Panc1 (cell line): ENCODE measurements around the gene UNC13C. TPM values are rescaled to one million over a fixed set of nuclear protein-coding genes. Genes with fewer than 3 reads are reported as not detected.

Experiments
- ATAC-seq: fragments of 200-7000 bp; cut with Tn5 transposase; 2 replicates; pipeline ENCODE4 v1.9.1; 2020; ENCODE audit warnings: mild to moderate bottlenecking, moderate library complexity
- BruUV-seq: library from RNA; stranded (reverse); fragments of 400-500 nt; replicated peaks from 2 replicates; lab custom pipeline; 2021; lab: Mats Ljungman, UMichigan
- CTCF ChIA-PET: fragments of 300-600 bp; sonication (Branson Sonifier 250); formaldehyde crosslinking; loops from one replicate; lab custom pipeline; 2022; ENCODE audit warnings: antibody characterized with exemption; lab: Charles Lee
- POLR2A ChIA-PET: fragments of 300-600 bp; sonication (Branson Sonifier 250); formaldehyde crosslinking; loops from one replicate; lab custom pipeline; 2022; ENCODE audit warnings: antibody characterized with exemption; lab: Charles Lee
- DNase-seq: peaks from one replicate; pipeline ENCODE4 v3.0.0-alpha.2; 2010; ENCODE audit warnings: low read depth, low spot score
- H3K27ac ChIP-seq: 2 replicates; pipeline ENCODE4 v1.5.1; 2011; ENCODE audit warnings: mild to moderate bottlenecking, low read length, inconsistent platforms
- H3K27me3 ChIP-seq: fragments of 200-500 bp; sonication (Bioruptor generic); 2 replicates; pipeline ENCODE4 v1.6.0; 2014; ENCODE audit warnings: low read length, inconsistent platforms; ENCODE audit not compliant: control insufficient read depth, insufficient read depth
- H3K36me3 ChIP-seq: fragments of 200-500 bp; sonication (Bioruptor generic); 2 replicates; pipeline ENCODE4 v1.5.1; 2014; ENCODE audit warnings: inconsistent platforms, mild to moderate bottlenecking, low read length, moderate library complexity; ENCODE audit not compliant: control insufficient read depth, insufficient read depth
- H3K4me1 ChIP-seq: 2 replicates; pipeline ENCODE4 v1.5.1; 2011; ENCODE audit warnings: inconsistent platforms, mild to moderate bottlenecking, low read length, moderate library complexity; ENCODE audit not compliant: control insufficient read depth, insufficient read depth
- H3K4me3 ChIP-seq, 2 experiments: 2 replicates each; pipeline ENCODE4 v1.5.1; 2011 to 2012; ENCODE audit warnings: low read depth in 2 of 2, low read length in 2 of 2, mild to moderate bottlenecking in 2 of 2, inconsistent platforms in 1 of 2, moderate library complexity in 1 of 2
- H3K9me3 ChIP-seq: fragments of 200-500 bp; sonication (Bioruptor generic); 2 replicates; pipeline ENCODE4 v1.5.1; 2014; ENCODE audit warnings: low read depth, mild to moderate bottlenecking, inconsistent platforms, low read length, moderate library complexity; ENCODE audit not compliant: control insufficient read depth, insufficient read depth
- CTCF ChIP-seq: fragments of 450-650 bp; IDR thresholded peaks from 2 replicates; pipeline ENCODE4 v1.5.1; 2017; ENCODE audit warnings: mild to moderate bottlenecking
- POLR2AphosphoS5 ChIP-seq: IDR thresholded peaks from 2 replicates; pipeline ENCODE4 v1.6.1; 2012; ENCODE audit warnings: mild to moderate bottlenecking, low read depth, low read length, moderate library complexity
- REST ChIP-seq, 2 experiments: IDR thresholded peaks; 2 replicates each; pipeline ENCODE4 v1.6.1; 2011 to 2012; ENCODE audit warnings: low read depth in 2 of 2, control low read depth in 1 of 2, low read length in 1 of 2, mild to moderate bottlenecking in 1 of 2, moderate library complexity in 1 of 2; ENCODE audit not compliant: insufficient read depth in 1 of 2
- SIN3A ChIP-seq: IDR thresholded peaks from 2 replicates; pipeline ENCODE4 v1.6.1; 2012; ENCODE audit warnings: low read depth, mild to moderate bottlenecking, low read length, moderate library complexity, borderline replicate concordance; ENCODE audit not compliant: insufficient read depth
- TCF7L2 ChIP-seq: IDR thresholded peaks from 2 replicates; pipeline ENCODE4 v1.6.1; 2011; ENCODE audit warnings: mild to moderate bottlenecking, low read depth, low read length, inconsistent platforms
- in situ Hi-C: cut with HindIII; loops from 2 replicates; pipeline ENCODE4 v1.10.0; 2016; ENCODE audit warnings: low sequenced_read_pairs, low pct_unique_long_range_greater_than_20kb
- intact Hi-C: fragments of 100-400 bp; cut with micrococcal nuclease; formaldehyde crosslinking; loops from one replicate; pipeline ENCODE4 v1.10.0; 2022; ENCODE audit not compliant: unreplicated experiment
- total RNA-seq: library from RNA; stranded (reverse); gene quantifications from one replicate; pipeline ENCODE4 v1.2.1, GENCODE V29; 2021; ENCODE audit not compliant: unreplicated experiment

Gene UNC13C
- total RNA-seq, 1 experiment from 2014 or later: not detected

- Histone ChIP-seq H3K27me3 (no peaks in the 10 kb centered on the region), H3K36me3 (no peaks in the 10 kb centered on the region), H3K4me1 (no peaks in the 10 kb centered on the region), H3K4me3 (no peak overlapping the region), H3K9me3 (no peaks in the 10 kb centered on the region), H3K27ac (no peak overlapping the region)
- DNase-seq (no peak), ATAC-seq (no peak)
- in situ Hi-C loops (no loop called here), intact Hi-C loops (no loop called here)
- BruUV-seq: no TSS peak
- CTCF ChIA-PET: no interaction called here
- TF ChIP-seq REST (IDR thresholded peaks at IDR 0.05; ENCODE audit: insufficient read depth in 1 of 2, low read depth in 2 of 2, low read length in 1 of 2) (no peak), SIN3A (no peak), TCF7L2 (no peak), POLR2AphosphoS5 (no peak), CTCF (no peak)
- POLR2A ChIA-PET: no interaction called here
Observed at GRCh38 chr15:54482251-54482650, 504.0 kb downstream of the UNC13C start.

- Histone ChIP-seq H3K4me3 (no peak overlapping the region), H3K4me1 (no peaks in the 10 kb centered on the region), H3K36me3 (no peaks in the 10 kb centered on the region), H3K27me3 (no peaks in the 10 kb centered on the region), H3K9me3 (peaks cover 8% of the 10 kb centered on the region; the same call in 1 of the 2 replicates), H3K27ac (no peak overlapping the region)
- no peak for DNase-seq
- intact Hi-C loops: no loop called here
- no peak for ATAC-seq
- POLR2A ChIA-PET: no interaction called here
- no TSS peak for BruUV-seq
- in situ Hi-C loops: no loop called here
- CTCF ChIA-PET: no interaction called here
- TF ChIP-seq SIN3A (no peak), TCF7L2 (no peak), REST (IDR thresholded peaks at IDR 0.05; ENCODE audit: insufficient read depth in 1 of 2, low read depth in 2 of 2, low read length in 1 of 2) (no peak), CTCF (no peak), POLR2AphosphoS5 (no peak)
Observed at GRCh38 chr15:54500330-54500729, 522.1 kb downstream of the UNC13C start.
